GM12878 (cell line): Measurements from ENCODE around the gene ZNF804B. TPM values are rescaled to one million over a fixed set of nuclear protein-coding genes. Genes with fewer than 3 reads are reported as not detected.

ENCODE experiments used
- ATAC-seq: fragments of 200-7000 bp; cut with Tn5 transposase; 3 replicates; pipeline ENCODE4 v1.9.1; 2020; ENCODE audit warnings: mild to moderate bottlenecking, moderate library complexity
- BruUV-seq: library from RNA; stranded (reverse); fragments of 400-500 nt; replicated peaks from 2 replicates; lab custom pipeline; 2021; lab: Mats Ljungman, UMichigan
- CTCF ChIA-PET: fragments of 300-600 bp; sonication (Branson Sonifier 250); formaldehyde crosslinking; extraction: SDS; loops from one replicate; lab custom pipeline; 2021; ENCODE audit warnings: inconsistent platforms; lab: Yijun Ruan, JAX
- POLR2A ChIA-PET: fragments of 350-600 bp; formaldehyde crosslinking; extraction: SDS; loops from one replicate; lab custom pipeline; 2021; ENCODE audit warnings: inconsistent platforms; lab: Charles Lee
- RAD21 ChIA-PET: fragments of 300-600 bp; sonication (Branson Sonifier 250); formaldehyde crosslinking; loops from one replicate; lab custom pipeline; 2023; ENCODE audit warnings: antibody characterized with exemption; ENCODE audit not compliant: unreplicated experiment; lab: Charles Lee
- SMC1A ChIA-PET: fragments of 300-600 bp; sonication (Branson Sonifier 250); formaldehyde crosslinking; loops from one replicate; lab custom pipeline; 2023; ENCODE audit not compliant: unreplicated experiment, uncharacterized antibody; lab: Charles Lee
- DNase-seq: peaks from one replicate; pipeline ENCODE4 v3.0.0-alpha.2; 2011; ENCODE audit warnings: low read depth, low spot score
- FAIRE-seq: peaks from 3 replicates; lab custom pipeline; 2011; peaks lifted over from hg19 to GRCh38; lab: Jason Lieb, UNC
- H2AFZ ChIP-seq: 2 replicates; pipeline ENCODE4 v1.6.0; 2011; ENCODE audit warnings: low read depth, low read length, control low read depth; ENCODE audit not compliant: control insufficient read depth
- H3K27ac ChIP-seq: 2 replicates; pipeline ENCODE4 v1.5.1; 2011; ENCODE audit warnings: control low read depth; ENCODE audit not compliant: control insufficient read depth, insufficient read depth
- H3K27me3 ChIP-seq, 2 experiments: replicated peaks in 1 of 2; 2 replicates each; pipeline versions ENCODE4 v1.6.0 to v1.6.1; 2011; ENCODE audit warnings: low read length in 1 of 2; ENCODE audit not compliant: control insufficient read depth in 2 of 2, insufficient read depth in 2 of 2
- H3K36me3 ChIP-seq, 2 experiments: 2 replicates each; pipeline ENCODE4 v1.5.1; 2011; ENCODE audit warnings: low read length in 1 of 2; ENCODE audit not compliant: control insufficient read depth in 2 of 2, insufficient read depth in 2 of 2
- H3K4me1 ChIP-seq: 2 replicates; pipeline ENCODE4 v1.6.1; 2011; ENCODE audit warnings: mild to moderate bottlenecking, low read length, moderate library complexity, mixed read lengths; ENCODE audit not compliant: control insufficient read depth, insufficient read depth
- H3K4me2 ChIP-seq: 2 replicates; pipeline ENCODE4 v1.6.0; 2011; ENCODE audit warnings: control low read depth; ENCODE audit not compliant: control insufficient read depth, insufficient read depth
- H3K4me3 ChIP-seq: fragments of 200-600 bp; sonication (generic); 2 replicates; pipeline ENCODE4 v1.5.1; 2016
- H3K79me2 ChIP-seq: 2 replicates; pipeline ENCODE4 v1.6.0; 2011; ENCODE audit warnings: low read length; ENCODE audit not compliant: control insufficient read depth, insufficient read depth
- H3K9ac ChIP-seq: 2 replicates; pipeline ENCODE4 v1.8.0; 2011; ENCODE audit warnings: low read length, control low read depth, mixed read lengths; ENCODE audit not compliant: control insufficient read depth, insufficient read depth
- H3K9me3 ChIP-seq: replicated peaks from 3 replicates; pipeline ENCODE4 v1.5.1; 2011; ENCODE audit warnings: mild to moderate bottlenecking, low read length; ENCODE audit not compliant: control insufficient read depth, insufficient read depth
- H4K20me1 ChIP-seq: 2 replicates; pipeline ENCODE4 v1.6.0; 2011; ENCODE audit not compliant: control insufficient read depth, insufficient read depth
- BCL3 ChIP-seq: IDR thresholded peaks from 2 replicates; pipeline ENCODE4 v1.6.1; 2011; ENCODE audit warnings: borderline replicate concordance, low read depth, mild to moderate bottlenecking, moderate library complexity, low read length; ENCODE audit not compliant: insufficient read depth, poor library complexity, severe bottlenecking
- BMI1 ChIP-seq: fragments of 450-650 bp; IDR thresholded peaks from 2 replicates; pipeline ENCODE4 v1.6.1; 2016; ENCODE audit warnings: mild to moderate bottlenecking, moderate library complexity, borderline replicate concordance
- MAX ChIP-seq: IDR thresholded peaks from 2 replicates; pipeline ENCODE4 v1.6.1; 2012; ENCODE audit warnings: low read depth, low read length, improper control_type of control experiment
- PML ChIP-seq: IDR thresholded peaks from 2 replicates; pipeline ENCODE4 v1.6.1; 2012; ENCODE audit warnings: low read length, inconsistent platforms
- POLR2A ChIP-seq: IDR thresholded peaks from 2 replicates; pipeline ENCODE4 v1.6.1; 2011; ENCODE audit warnings: low read depth, mild to moderate bottlenecking, low read length
- REST ChIP-seq: IDR thresholded peaks from 2 replicates; pipeline ENCODE4 v1.6.1; 2012; ENCODE audit warnings: mild to moderate bottlenecking, low read depth, low read length
- RFX5 ChIP-seq: IDR thresholded peaks from 2 replicates; pipeline ENCODE4 v1.6.1; 2011; ENCODE audit warnings: low read depth, low read length, improper control_type of control experiment
- SREBF1 ChIP-seq: IDR thresholded peaks from 2 replicates; pipeline ENCODE4 v1.6.1; 2012; ENCODE audit warnings: mild to moderate bottlenecking, low read length
- STAT1 ChIP-seq: fragments of 450-650 bp; conservative IDR thresholded peaks from 2 replicates; pipeline ENCODE4 v1.6.1; 2014; ENCODE audit warnings: antibody characterized with exemption, mild to moderate bottlenecking
- TAF1 ChIP-seq: IDR thresholded peaks from 2 replicates; pipeline ENCODE4 v1.6.1; 2011; ENCODE audit warnings: mild to moderate bottlenecking, low read depth, low read length, borderline replicate concordance
- TCF12 ChIP-seq: IDR thresholded peaks from 2 replicates; pipeline ENCODE4 v1.6.1; 2011; ENCODE audit warnings: low read depth, mild to moderate bottlenecking, low read length
- ZBED1 ChIP-seq: IDR thresholded peaks from 2 replicates; pipeline ENCODE4 v1.6.1; 2016; ENCODE audit warnings: borderline replicate concordance
- ZNF24 ChIP-seq: fragments of 450-650 bp; IDR thresholded peaks from 2 replicates; pipeline ENCODE4 v1.6.1; 2017; ENCODE audit warnings: antibody characterized with exemption, mild to moderate bottlenecking
- whole genome bisulfite sequencing: methylation state at CpG from one replicate; pipeline ENCODE4 v1.1.6; 2016; ENCODE audit warnings: low lambda C conversion rate; ENCODE audit not compliant: insufficient replicate concordance, insufficient coverage; ENCODE audit errors: missing lambda C conversion rate; 5-methylcytosine and 5-hydroxymethylcytosine counted together
- in situ Hi-C: fragments of 300-500 bp; cut with MboI; formaldehyde crosslinking; loops from 9 replicates; pipeline ENCODE4 v1.14.3; 2018; ENCODE audit warnings: mixed read lengths
- intact Hi-C: fragments of 100-400 bp; cut with micrococcal nuclease; formaldehyde crosslinking; loops from one replicate; pipeline ENCODE4 v1.14.2; 2022; ENCODE audit not compliant: unreplicated experiment
- polyA plus RNA-seq, 11 experiments: library from polyadenylated mRNA; depleted of rRNA in 4 of 11; unstranded in 6 of 11; stranded (reverse) in 5 of 11; fragments of >200 nt; fragmentation: Nextera tagmentation in 4 of 11; fragmentation: Illumina TruSeq in 1 of 11; extraction: Ambion mirVana in 4 of 11; extraction: Trizol in 1 of 11; gene quantifications; 1 replicate in 1 of 11; 2 replicates in 10 of 11; pipeline versions ENCODE4 v1.2.1 to v1.2.3, GENCODE V29; 2011 to 2016; ENCODE audit warnings: inconsistent platforms in 2 of 11, missing spikeins in 2 of 11, low read depth in 1 of 11
- total RNA-seq, 4 experiments: library from RNA; depleted of rRNA in 3 of 4; stranded (reverse); fragments of >200 nt in 3 of 4; fragmentation: Illumina TruSeq in 1 of 4; extraction: Trizol in 1 of 4; gene quantifications; 2 replicates each; pipeline versions ENCODE4 v1.2.1 to v1.2.3, GENCODE V29; 2013 to 2021

The ZNF804B gene
- total and polyA plus RNA-seq, 10 of the 15 experiments (the other 5 are each of a cell fraction or from before 2014, with no cell fraction given): not detected

GRCh38 chr7:88842201-88842600 is 82.7 kb downstream of the ZNF804B start:
- BruUV-seq: no TSS peak
- Histone ChIP-seq H3K4me3 (no peak overlapping the region), H3K79me2 (no peaks in the 10 kb centered on the region), H3K27me3 (no peaks in the 10 kb centered on the region), H3K27ac (no peak overlapping the region), H3K4me1 (no peaks in the 10 kb centered on the region), H3K9ac (no peak overlapping the region), H3K4me2 (no peak overlapping the region), H2AFZ (no peak overlapping the region), H3K9me3 (no peaks in the 10 kb centered on the region), H4K20me1 (no peaks in the 10 kb centered on the region), H3K36me3 (no peaks in the 10 kb centered on the region)
- intact Hi-C loops (no loop called here), in situ Hi-C loops (loop anchor here (25.0 kb wide), 1 partner anchor 605 kb away; no protein-coding TSS in a partner anchor)
- DNase-seq (no peak), ATAC-seq (no peak), FAIRE-seq (no peak)
- ChIA-PET CTCF (interaction anchor here (1.1 to 1.5 kb wide), 4 partner anchors 17 to 599 kb away, joined by 3 read pairs; no protein-coding TSS in a partner anchor), SMC1A (interaction anchor here (0.9 to 1.4 kb wide), 2 partner anchors 12 to 13 kb away, joined by 3 read pairs; no protein-coding TSS in a partner anchor), POLR2A (no interaction called here), RAD21 (interaction anchor here (0.5 kb wide), 1 partner anchor 283 kb away, joined by 3 read pairs; no protein-coding TSS in a partner anchor)
- TF ChIP-seq PML: no peak
- no peak for TF ChIP-seq REST
- no peak for TF ChIP-seq RFX5

GRCh38 chr7:88845091-88845490 is 85.6 kb downstream of the ZNF804B start:
- Histone ChIP-seq H3K79me2 (no peaks in the 10 kb centered on the region), H2AFZ (no peak overlapping the region), H3K4me1 (no peaks in the 10 kb centered on the region), H3K9me3 (no peaks in the 10 kb centered on the region), H3K4me2 (no peak overlapping the region), H3K27me3 (no peaks in the 10 kb centered on the region), H3K27ac (no peak overlapping the region), H3K36me3 (no peaks in the 10 kb centered on the region), H3K4me3 (no peak overlapping the region), H4K20me1 (no peaks in the 10 kb centered on the region), H3K9ac (no peak overlapping the region)
- ChIA-PET RAD21 (no interaction called here), CTCF (interaction anchor here (3.0 kb wide), 1 partner anchor 10 kb away, joined by 11 read pairs; no protein-coding TSS in a partner anchor), POLR2A (no interaction called here), SMC1A (no interaction called here)
- no peak for ATAC-seq
- no TSS peak for BruUV-seq
- WGBS: 66% methylated on average over 12 of the region's 12 CpGs
- no peak for FAIRE-seq
- intact Hi-C loops (no loop called here), in situ Hi-C loops (loop anchor here (25.0 kb wide), 1 partner anchor 608 kb away; no protein-coding TSS in a partner anchor)
- no peak for DNase-seq
- TF ChIP-seq STAT1 (no peak), TAF1 (no peak), TCF12 (no peak), SREBF1 (no peak), ZBED1 (no peak), BMI1 (no peak), POLR2A (no peak), ZNF24 (no peak), BCL3 (no peak), MAX (no peak)
